HepG2 (cell line): ENCODE measurements around the gene PDPR.
"Not testable (repeated sequence)": the region's sequence is repeated elsewhere in the genome, so short reads cannot be mapped to it uniquely, and the experiment has no call there.

ENCODE experiments used
- CEBPG ChIP-seq: IDR thresholded peaks from 2 replicates; pipeline ENCODE4 v1.6.1; 2016
- CTCF ChIP-seq: sonication (generic); formaldehyde crosslinking; IDR thresholded peaks from 2 replicates; pipeline ENCODE4 v1.5.0; 2020; ENCODE audit warnings: mild to moderate bottlenecking, missing genetic modification reagents, moderate library complexity
- GFI1 ChIP-seq: sonication (generic); formaldehyde crosslinking; IDR thresholded peaks from 2 replicates; pipeline ENCODE4 v1.5.0; 2020; ENCODE audit warnings: missing genetic modification reagents, mild to moderate bottlenecking, borderline replicate concordance
- KDM3A ChIP-seq: IDR thresholded peaks from 2 replicates; pipeline ENCODE4 v1.6.1; 2018; ENCODE audit warnings: low read depth, missing compliant biosample characterization
- NCOR1 ChIP-seq: fragments of 200-600 bp; sonication (generic); IDR thresholded peaks from 2 replicates; pipeline ENCODE4 v1.7.0; 2017; ENCODE audit warnings: antibody characterized with exemption, low read length, borderline replicate concordance
- POLR2A ChIP-seq, 2 experiments: IDR thresholded peaks; 2 replicates each; pipeline ENCODE4 v1.6.1; 2011; ENCODE audit warnings: low read depth in 2 of 2, low read length in 2 of 2, mild to moderate bottlenecking in 1 of 2, moderate library complexity in 1 of 2; ENCODE audit not compliant: insufficient read depth in 1 of 2
- ZFP36 ChIP-seq: fragments of 150-350 bp; IDR thresholded peaks from 2 replicates; pipeline ENCODE4 v1.6.1; 2018; ENCODE audit warnings: borderline replicate concordance, low read length, low read depth; ENCODE audit not compliant: partially characterized antibody
- ZNF556 ChIP-seq: sonication (generic); formaldehyde crosslinking; IDR thresholded peaks from 2 replicates; pipeline ENCODE4 v1.4.0; 2020; ENCODE audit warnings: mild to moderate bottlenecking, missing genetic modification reagents, borderline replicate concordance
- ZNF674 ChIP-seq: sonication (generic); formaldehyde crosslinking; IDR thresholded peaks from 2 replicates; pipeline ENCODE4 v1.5.0; 2020; ENCODE audit warnings: low read depth, mild to moderate bottlenecking, missing genetic modification reagents

DNA sequence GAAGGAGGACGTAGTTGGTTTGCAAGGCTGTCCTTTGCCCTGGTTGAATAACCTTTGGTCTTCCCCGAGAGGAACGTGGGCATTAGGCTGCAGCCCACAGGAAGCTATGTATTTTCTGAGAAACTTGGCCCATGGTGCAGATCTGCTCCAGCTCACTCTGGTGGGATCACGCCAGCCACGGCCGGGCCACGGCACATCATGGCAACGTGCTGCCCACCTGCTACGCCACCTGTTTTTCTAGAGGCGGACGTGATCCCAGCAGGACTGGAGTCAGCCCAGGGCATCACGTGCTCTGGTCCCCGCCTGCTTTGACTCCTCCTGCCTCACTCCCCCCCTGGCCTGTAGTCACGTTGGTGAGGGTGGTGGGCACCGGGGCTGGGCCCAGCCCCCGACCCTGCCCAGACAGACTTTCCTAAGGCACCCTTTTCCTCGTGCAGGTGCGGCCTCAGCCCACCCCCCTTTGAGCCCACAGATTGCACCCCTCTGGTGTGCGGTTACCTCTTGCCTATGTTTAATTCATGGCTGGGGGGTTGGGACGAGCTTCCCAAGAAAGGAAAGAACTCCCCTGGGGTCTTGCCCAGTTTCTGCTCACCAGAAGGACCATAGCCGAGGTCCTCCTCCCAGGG, 59.2 kb downstream of the PDPR start, which contains the start of gene CLEC18C:
- not testable (repeated sequence) for TF ChIP-seq CEBPG (CRISPR knock-in tag); POLR2A (IDR thresholded peaks at IDR 0.05; ENCODE audit: insufficient read depth in 1 of 2, low read depth in 2 of 2, low read length in 2 of 2); ZNF556; CTCF; ZFP36; NCOR1; ZNF674; GFI1 (CRISPR knock-in tag); KDM3A
